Non-pigmented ciliary epithelial cell (primary cell): ENCODE measurements around the gene USP44.
A peak's percentile ranks its signal among the peaks of the same experiment; 100 is the strongest.
"Not testable (repeated sequence)": the region's sequence is repeated elsewhere in the genome, so short reads cannot be mapped to it uniquely, and the experiment has no call there.

Experiments
- DNase-seq: peaks from one replicate; pipeline ENCODE4 v3.0.0-alpha.2; 2010; ENCODE audit warnings: low read depth

USP44 gene

DNA sequence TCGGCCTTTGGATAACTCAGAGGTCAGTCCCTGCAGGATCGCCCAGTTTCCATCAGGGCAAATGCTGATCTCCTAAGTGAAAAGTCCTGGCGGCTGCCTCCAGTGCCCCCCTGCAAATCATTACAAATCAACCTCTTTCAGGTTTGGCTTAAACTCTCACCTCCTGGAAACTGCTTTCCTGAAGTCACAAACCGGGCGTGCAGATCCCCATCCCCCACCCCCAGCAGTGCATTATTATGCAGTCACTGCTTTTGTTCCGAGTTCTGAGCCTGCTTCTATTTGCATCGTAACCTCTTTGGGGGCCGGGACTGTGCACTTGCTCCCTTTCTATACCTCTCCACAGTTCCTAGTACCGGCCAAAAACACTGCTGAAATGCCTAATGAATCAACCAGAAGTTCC is at the start of gene USP44:
USP44 (minus strand) TSS at position 172 of the 400 bp plus-strand sequence. CDS start 17,220 bp downstream, outside the sequence.
- no peak for DNase-seq

DNA sequence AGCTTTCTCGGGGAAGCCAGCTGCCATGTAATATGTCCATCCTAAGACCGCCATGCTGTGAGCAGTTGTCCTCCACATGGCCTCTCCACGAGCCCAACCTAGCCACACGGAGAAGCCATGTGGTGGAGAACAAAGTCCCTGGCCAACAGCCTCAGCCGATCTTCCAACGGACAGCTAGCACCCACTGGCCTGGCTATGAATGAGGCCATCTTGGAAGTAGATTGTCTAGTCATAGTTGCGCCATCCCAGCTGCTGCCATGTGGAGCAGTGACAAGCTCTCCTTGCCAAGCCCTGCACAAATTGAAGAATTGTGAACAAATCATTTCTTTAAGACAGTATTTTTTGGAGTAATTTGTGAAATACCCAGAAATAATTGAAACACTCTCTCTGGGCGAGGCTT is 49.3 kb upstream of the USP44 start:
- DNase-seq = no peak

DNA sequence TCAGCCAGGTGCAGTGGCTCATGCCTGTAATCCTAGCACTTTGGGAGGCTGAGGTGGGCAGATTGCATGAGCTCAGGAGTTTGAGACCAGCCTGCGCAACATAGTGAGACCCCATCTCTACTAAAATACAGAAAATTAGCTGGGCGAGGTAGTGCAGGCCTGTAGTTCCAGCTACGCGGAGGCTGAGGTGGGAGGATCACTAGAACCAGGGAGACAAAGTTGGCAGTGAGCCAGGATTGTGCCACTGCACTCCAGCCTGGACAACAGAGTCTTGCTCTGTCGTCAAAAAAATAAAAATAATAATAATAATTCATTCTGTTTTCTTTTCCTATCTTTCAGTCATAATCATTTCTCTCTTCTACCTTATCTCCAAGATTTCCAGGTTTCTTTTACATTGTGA is 48.6 kb upstream of the USP44 start:
- DNase-seq = no peak

DNA sequence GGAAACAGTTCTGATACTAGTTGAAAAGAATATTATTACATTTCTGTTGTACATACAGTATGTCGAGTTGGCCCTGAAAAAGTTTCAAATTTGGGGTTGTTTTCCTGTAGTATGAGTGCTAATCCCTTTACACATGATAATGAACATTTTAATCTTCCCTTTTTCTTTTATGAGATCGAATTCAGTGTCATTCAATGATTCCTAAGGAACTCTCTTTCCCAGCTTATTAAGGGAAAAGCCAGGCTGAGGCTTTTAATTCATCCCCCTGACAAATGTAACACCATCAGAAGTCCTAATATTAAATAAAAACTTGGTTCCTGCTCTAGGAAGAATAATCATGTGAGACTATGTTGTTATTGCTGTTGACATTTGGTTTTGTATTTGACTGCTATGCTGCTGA is 42.9 kb upstream of the USP44 start:
- DNase-seq = no peak

DNA sequence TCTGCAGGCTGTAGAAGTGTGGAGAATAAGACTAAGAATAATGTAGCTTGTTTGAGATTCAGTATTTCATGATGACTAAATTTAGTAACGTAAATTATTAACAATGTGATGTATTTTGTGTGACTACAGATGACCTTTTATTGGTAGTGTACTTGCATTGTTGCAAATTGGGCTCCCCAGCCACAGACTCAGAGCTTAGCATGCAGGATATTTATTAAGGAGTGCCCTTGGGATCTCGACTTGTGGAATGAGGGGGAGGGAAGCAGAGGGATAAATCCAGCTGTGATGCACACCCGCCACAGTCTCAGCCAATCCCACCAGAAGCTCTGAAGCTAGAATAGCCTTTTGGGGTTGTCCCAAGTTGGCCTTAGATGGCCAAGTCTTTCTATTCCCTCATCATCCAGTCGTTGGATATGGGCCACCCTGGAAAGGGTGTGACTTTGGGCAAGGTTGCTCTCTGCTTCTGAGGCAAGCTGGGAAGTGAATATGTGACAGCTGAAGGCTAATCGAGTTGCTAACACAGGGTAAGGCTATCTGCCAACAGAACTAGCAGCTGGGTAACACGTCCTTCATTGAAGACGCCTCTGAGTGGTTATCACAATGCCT is 42.1 kb upstream of the USP44 start:
- DNase-seq = no peak

DNA sequence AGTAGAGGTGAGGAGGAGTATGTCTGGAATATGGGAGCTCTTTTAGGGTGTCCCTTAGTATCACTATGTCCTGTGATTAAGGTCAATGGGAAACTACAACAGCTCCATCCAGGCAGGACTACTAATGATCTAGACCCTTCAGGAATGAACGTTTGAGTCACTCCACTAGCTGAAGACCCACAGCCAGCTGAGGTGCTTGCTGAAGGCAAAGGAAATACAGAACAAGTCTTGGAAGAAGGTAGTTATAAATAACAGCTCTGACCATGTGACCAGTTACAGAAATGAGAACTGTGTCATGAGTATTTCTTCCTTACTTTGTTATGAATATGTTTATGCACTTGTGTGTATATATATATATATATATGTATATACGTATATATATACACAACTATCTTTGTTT is 40.5 kb upstream of the USP44 start:
- DNase-seq = no peak

DNA sequence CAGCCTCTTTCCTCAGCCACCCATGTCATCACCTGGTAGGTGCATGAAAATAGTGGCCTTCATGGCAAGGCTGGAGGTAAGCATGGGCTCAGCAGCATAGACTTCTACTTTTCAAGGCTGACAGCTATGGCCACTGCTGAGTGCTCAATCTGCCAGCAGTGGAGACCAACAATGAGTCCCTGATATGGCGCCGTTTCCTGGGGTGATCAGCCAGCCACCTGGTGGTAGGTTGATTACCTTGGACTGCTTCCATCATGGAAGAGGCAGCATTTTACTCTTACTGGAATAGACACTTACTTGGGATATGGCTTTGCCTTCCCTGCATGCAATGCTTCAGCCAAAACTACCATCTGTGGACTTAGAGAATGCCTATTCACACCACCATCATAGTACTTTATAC is 39.5 kb upstream of the USP44 start:
- DNase-seq = no peak

DNA sequence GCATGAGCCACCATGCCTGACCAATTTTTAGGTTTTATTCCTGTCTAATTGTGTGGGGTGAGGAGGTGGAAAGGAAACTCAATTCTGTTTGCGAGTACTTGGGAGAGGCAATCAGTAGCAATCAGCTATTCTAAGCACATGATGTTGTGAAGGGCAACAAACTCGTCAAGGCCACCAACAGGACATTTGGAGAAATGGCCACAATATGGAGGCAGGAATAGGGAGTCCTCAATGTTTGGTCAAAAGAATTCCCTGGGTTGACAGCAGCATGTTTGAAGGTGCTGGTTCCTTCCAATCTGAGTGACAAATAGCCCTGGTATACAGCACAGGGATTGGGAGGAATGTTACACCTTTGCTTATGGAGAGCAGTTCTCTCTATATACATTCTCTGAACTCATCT is 32.7 kb upstream of the USP44 start:
- DNase-seq = no peak

DNA sequence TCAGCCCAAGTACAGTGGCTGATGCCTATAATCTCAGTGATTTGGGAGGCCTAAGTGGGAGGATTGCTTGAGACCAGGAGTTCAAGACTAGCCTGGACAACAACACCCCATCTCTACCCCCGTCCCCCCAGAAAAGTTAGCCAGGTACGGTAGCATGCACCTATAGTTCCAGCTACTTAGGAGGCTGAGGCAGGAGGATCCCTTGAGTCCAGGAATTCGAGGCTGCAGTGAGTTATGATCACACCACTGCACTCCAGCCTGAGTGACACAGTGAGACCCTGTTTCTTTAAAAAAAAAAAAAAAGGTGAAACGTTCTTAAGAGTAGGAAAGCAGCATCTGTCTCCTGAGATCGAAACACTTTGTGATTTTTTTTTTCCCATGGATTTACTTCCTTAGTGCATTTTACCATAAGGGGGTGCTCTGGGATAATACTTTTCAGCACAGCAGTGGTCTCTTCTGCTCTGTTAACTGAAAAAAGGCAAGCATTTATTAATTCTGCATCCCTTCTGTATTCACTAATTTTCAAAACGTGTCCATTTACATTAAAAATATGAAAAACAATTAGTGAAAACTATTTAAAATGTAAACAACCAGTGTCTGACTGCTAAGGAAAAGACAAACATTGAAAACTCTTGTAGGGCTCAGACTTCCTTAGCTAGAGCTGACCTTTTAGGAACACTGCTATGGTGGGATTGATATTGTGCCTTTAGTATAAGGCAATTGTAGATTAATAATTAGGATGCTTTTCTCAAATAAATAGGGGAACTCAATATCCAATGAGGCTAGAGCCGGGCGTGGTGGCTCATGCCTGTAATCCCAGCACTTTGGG is 31.2 kb upstream of the USP44 start:
- DNase-seq = peak; percentile 18

DNA sequence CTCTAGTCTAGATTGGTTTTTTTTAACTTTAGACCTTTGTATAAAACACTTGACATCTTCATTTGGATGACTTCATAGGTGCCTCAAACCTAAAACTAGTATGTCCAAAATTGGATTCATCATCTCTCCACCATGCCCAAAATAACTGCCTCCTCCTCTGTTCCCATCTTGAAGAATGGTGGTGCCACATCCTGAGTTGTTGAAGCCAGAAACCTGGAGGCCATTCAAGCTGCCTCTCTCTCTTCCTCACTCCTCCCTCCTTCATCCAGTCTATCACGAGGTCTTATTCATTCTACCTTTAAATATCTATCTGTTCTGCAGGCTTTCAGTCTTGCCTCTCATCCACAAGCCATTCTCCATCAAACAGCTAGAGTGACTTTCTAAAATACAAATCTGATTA is 26.5 kb upstream of the USP44 start:
- DNase-seq = no peak

DNA sequence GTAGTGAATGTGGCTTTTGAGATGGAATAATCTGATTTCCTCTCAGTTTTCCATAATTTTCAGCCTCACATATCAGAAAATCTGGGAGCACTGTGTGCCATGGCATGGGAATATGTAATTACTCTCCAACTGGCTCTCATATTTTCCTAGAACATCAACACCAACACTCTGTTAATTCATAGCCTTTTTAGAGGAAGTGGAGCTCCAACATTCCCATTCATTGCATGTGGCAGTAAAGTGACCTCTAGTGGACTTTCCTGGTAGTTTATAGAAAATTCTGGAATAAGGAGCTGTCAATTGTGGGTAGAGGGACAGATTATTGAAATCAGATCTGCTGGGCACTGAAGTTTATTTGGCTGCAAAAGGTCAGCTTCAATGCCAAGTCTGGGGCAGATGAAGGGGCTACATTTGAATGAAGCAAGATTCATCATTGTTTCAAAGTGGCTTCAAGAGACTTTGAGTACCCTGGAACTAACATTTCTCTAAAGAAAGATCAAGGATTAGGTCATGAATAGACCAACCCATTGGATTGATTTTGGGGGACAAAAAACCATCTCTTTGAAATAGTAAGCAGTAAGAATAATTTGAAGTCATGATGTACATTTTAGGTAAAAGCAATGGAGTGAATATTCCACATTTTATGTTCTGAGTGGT is 23.6 kb upstream of the USP44 start:
- no peak for DNase-seq

DNA sequence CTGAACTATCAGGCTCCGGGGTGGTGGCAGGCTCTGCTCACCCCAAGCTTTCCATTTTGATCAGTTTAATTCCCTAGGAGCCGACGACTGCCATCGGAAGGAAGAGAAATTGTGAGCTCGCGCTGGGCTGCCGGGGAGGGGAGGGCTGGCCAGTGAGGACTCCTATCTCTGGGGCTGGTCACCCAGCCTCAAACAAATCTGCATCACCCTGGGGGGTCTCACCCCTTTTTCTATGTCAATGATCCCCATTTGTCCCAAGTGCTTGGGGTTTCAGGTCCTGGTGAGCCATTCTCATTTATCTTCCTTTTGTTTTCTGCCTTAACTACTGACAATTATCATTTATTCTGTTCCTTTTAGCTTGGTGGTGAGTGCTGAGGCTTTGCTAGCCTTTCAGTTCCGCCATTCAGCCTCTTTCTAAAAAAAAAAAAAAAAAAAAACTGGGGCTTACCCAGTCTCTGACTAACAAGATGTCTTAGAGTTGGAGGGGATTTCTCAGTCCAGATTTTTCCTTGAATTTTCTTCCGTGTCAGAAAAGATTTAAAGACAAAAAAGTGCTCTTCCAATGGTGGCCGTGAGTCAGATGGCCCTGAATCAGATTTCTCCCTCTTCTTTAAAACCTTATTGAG is 22.8 kb upstream of the USP44 start:
- DNase-seq = no peak

DNA sequence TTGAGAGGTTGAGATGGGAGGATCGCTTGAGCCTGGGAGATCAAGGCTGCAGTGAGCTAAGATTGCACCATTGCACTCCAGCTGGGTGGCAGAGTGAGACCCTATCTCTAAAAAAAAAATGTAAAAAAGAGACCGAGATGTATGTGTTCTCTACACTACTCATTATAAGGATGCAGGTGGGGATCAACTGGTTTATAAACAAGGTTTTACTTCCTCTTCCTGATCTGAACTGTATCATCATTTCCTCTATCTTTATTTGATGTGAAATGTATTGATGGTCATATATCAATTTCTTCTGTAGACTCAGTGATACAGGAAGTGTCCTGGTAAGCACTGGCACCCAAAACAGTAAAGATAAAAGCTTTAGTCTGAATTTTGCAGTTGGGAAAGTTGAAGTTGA is 20.1 kb upstream of the USP44 start:
- DNase-seq = no peak

DNA sequence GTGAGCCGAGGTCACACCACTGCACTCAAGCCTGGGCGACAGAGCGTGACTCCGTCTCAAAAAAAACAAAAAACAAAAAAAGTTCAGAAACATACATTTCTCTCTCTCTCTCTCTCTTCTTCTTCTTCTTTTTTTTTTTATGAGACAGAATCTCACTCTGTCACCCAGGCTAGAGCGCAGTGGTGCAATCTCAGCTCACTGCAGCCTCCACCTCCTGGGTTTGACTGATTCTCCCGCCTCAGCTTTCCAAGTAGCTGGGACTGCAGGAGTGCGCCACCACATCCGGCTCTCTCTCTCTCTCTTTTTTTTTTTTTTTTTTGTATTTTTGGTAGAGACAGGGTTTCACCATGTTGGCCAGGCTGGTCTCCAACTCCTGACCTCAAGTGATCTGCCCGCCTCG is 16.8 kb upstream of the USP44 start:
- not testable (repeated sequence) for DNase-seq

DNA sequence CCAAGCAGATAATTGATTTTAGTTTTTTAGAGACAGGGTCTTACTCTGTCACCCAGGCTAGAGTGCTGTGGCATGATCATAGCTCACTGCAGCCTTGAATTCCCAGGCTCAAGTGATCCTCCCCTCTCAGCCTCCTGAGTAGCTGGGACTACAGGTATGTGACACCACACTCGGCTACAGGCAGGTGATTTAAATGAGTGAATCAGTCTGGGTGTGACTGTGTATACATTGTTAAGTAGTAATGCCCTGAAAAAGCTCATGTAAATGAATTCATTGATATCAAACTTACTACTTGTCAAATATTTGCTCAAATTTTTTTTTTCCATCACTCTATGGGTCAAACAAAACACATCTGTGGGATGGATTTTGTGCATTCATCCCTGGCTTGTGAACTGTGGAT is 6.3 kb upstream of the USP44 start:
- DNase-seq = no peak

DNA sequence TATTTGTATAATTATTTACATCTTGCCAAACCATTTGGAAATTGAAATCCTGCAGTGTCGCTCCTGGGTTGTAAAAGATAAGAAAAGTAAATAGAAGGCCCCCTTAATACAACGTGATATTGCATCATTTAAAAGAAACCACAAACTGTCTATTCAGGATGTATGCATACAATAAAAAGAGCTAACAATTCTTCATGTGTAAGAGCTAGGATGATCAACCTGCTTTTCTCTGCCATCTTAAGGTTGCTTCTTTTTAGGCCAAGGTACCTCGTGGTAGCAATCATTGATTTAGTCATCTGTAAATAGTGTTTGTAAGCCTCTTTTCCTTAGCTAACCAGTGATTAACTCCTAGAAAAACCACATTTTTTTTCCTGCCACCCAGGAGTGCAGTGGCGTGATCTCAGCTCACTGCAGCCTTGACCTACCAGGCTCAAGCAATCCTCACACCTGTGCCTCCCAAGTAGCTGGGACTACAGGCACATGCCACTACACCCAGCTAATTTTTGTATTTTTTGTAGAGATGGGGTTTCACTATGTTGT is 3.3 kb upstream of the USP44 start:
- DNase-seq = no peak

DNA sequence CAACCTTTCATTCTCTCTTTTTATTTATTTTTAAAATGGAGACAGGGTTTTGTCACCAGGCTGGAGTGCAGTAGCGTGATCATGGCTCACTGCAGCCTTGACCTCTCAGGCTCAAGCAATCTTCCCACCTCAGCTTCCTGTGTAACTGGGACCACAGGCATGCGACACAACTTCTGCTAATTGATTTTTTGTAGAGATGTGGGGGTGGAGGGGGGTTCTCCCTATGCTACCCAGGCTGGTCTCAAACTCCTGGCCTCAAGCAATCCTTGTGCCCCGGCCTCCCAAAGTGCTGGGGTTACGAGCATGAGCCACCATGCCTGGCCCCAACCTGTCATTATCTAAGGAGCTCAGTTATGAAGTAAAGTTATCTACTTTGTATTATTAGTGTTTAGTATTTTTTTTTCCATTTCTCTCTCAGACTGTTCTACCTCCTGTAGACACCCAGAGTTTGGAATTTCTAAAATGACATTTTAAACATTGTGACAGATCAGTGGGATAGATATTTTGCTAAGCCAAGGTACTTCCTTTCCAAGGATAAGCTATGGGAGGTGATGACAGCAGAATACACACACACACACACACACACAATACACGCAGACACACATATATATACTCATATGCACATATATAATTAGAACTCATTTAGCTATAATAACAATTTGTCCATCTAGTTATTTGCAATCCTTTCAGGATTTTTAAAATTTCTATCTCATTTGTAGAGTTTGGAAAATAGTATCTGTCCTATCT is 2.1 kb upstream of the USP44 start:
- no peak for DNase-seq

DNA sequence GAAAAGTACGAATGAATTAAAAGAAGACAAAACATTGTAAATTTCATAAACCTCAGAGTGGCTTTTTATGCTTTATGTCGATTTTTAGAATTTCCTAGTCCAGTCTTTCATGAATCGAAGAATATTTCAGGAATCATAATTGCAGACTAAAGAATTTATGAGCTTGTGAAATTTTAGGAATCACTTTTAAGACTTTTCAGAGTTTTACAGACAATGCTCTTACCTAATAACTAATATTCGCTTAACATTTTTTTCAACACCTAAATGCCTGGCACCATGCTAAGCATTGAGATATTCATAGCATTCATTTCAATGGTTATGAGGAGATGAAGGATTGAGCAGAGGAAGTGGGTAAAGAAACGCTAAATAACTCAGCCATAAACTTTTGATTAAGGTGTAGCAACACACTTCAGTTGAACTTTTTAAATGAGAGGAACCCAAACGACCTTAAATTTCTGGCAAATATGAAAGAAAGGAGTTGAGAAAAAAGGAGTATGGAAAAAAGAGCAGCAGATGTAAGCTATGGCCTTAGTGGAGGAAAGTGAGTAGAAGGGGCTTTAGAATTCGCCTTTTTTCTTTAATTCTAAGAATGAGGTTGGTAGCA is 739 bp upstream of the USP44 start:
- DNase-seq = no peak

DNA sequence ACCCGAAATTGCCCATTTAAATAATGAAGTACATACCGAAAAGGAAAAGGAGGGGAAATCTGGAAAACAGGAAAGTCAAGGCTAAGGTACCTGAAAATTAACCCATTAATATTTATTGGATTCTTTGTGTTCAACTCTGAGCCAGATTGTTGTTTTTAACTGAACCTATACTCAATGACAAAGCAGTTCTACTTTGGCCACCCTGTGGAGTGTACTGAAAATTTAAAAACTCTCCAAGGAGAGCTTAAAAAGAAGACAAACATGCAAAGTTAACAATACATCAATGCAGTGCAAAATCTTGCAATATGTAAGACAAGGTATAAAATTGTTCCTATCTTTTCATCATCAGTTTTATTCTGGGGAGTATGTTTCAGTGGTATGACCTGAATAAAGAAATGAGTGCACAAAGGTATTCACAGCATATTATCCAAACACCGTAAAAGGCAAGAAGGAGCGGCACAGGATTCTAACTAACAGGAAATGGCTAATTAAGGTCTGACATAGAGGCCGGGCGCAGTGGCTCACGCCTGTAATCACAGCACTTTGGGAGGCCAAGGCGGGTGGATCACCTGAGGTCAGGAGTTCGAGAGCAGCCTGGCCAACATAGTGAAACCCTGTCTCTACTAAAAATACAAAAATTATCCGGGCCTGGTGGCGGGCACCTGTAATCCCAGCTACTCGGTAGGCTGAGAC is 1.7 kb downstream of the USP44 start:
- no peak for DNase-seq

DNA sequence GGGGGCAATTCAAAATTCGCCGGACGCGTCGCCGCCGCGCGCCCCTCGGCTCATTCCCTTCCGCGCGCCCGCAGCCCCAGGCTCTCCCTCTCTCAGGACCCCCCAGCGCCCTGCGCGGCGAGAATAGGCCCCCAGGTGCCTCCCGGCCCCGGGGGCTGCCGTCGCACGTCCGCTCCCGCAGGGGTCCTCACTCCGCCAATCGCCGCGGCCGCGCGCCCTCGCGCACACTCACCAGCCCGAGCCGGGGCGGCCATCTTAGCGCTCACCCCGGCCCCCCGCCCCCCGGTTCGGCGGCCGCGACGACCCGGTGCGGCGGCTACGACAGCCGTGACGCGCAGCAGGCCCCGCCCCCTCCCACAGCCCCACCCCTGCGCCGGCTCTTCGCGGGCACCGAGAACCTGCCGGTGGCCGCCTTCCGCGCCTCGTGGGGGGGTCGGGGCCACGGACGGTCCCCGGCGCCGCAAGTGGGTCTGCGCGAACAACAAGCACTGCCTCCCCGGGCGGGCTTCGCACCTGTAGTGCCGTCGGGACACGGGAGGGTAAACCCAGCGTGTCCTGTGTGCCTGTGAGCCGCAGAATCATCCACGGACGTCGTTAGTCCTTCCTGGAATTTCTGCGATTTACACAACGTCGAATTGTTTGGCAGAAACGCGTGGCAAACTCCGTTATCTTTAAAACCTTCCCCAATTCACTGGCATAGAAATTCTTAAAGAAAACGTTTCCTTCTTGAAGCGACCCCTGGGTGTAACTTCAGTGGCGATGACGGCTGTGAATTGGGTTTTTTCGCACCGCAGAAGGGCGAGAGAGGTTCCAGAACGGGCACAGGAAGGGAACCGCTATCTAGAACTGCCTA is 2.5 kb downstream of the USP44 start:
- no peak for DNase-seq
